Kidney tubule cell (primary cell): ENCODE measurements around the gene TMPRSS11D.

Source experiments
- DNase-seq: peaks from one replicate; pipeline ENCODE4 v3.0.0-alpha.2; 2018; ENCODE audit warnings: low spot score

TMPRSS11D gene, protein sequence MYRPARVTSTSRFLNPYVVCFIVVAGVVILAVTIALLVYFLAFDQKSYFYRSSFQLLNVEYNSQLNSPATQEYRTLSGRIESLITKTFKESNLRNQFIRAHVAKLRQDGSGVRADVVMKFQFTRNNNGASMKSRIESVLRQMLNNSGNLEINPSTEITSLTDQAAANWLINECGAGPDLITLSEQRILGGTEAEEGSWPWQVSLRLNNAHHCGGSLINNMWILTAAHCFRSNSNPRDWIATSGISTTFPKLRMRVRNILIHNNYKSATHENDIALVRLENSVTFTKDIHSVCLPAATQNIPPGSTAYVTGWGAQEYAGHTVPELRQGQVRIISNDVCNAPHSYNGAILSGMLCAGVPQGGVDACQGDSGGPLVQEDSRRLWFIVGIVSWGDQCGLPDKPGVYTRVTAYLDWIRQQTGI

DNA sequence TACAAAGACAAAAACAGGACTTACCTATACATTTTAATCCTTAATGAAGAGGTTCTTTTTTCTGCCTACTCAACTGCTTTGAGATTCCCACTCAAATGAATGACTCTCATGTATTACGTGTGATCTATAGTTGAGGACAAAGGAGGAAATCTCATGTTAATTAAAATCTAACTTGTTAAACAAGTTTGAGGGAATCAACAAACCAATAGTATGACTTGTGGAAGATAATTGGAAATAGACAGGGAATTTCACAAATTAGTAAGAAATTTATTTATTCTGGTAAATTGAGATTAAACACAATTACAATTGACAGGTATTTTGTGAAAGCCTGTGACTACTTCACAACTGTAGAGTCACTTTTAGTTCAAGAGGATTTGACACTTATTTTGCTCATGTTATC is at the start of gene TMPRSS11D:
TSS of gene TMPRSS11D (minus strand) at position 101 of the 400 bp plus-strand sequence. CDS start at position 32, 69 bp downstream.
- no peak for DNase-seq

DNA sequence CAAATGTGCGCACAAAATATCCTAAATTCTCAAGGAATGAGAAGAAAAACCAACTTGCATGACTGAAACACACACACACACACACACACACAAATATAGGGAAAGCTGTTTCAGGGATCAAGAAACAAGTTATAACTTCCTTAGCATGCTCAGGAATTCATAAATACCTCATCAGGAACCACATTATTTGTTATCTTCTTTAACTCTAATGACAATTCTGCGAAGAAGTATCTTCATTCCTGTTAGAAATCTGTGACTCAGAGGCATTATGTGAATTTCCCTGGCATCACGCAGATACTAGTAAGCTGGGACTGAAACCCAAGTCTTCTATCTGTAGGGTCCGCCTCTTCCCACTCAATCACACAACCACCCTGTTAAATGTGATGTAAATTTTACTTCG is 49.2 kb upstream of the TMPRSS11D start:
- DNase-seq, result no peak

DNA sequence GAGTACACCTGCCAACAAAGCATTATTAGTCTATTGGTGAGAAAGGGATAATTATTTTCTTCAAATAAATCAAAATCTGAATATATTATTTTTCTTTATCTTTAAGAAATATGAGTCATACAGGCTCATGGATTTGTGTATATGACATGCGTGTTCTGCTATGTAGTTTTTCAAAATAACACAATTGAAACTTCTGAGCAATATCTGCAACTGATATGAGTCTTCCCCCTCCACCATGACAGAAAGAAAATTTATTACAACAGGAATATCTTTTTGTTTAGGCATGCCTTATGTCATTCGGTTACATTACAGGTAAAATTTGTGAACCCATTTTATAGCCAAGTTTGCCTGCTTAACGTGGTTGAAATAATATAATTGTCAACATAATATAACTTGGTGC is 47.5 kb upstream of the TMPRSS11D start:
- no peak for DNase-seq

DNA sequence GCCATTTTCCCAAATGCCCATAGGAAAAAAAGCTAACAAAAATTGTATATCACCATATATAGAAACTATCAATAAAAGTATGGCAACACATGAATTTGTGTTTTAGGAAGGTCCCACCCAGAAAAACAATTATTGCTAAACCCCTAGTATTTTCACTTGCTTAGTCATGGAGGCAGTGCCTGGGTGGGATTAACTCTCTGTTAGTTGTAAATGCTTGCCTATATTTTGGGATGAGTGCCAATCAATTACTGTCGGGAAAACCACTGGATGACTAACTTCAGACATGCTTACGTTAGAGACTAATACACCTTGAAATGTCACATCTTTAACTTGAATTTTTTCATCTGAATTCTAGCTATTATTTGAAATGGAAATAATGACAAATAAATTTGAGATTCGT is 45.6 kb upstream of the TMPRSS11D start:
- peak; percentile 71 for DNase-seq

DNA sequence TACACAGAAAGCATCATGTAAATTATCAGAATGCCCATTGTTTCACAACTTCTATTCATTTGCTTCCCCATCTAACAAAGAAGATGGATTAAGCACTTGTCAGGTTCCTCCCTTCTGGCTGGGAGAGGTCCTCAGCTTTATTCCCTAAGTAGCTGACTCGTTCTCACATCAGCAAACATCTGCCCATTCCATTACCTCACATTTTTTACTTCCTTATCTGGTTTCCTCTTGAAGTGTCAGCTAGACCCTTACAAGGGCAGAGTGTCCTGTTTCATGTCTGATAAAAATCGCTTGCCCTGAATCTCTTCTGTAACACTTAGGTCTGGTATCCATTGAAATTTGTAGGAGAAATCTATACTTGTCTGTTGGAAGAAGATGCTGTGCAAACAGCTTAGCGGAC is 44.7 kb upstream of the TMPRSS11D start:
- DNase-seq, result peak; percentile 64

DNA sequence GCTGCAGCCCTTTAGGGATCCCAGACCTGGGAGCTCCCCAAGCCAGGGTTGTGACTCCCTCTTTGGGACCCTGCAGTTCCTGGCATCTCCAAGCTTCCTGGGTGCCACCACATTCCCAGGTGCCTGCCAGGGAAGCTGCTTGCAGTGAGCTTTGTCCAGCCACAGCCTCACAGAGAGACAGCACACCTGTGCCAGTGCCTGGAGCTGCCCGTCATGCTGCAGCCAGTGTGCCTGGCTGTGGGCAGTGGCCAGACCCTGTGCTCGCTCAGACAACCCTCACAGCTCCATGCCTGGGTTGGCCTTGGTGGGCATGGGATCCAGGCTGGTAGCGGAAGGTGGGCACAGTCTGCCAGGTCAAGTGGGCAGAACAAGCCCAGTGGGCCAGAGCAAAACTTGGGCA is 43.4 kb upstream of the TMPRSS11D start:
- DNase-seq, result no peak

DNA sequence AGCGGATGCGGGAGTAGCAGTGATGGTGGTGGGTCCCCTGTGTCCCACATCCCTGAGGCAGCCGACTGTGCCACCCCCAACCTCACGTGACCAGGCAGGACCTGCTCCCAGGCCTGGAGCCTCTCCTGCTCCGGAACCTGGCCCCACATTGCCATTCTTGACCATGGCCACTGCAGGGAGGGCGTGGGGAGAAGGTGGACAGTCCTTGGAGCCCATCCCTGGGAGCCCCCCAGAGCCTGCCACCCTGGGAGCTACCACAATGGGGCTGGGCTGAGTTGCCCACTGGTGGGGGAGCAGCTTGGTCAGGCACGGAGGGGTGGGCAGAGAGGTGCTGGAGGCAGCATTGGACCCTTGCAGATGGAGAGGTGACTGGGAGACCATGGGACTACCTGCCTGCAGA is 42.7 kb upstream of the TMPRSS11D start:
- no peak for DNase-seq

DNA sequence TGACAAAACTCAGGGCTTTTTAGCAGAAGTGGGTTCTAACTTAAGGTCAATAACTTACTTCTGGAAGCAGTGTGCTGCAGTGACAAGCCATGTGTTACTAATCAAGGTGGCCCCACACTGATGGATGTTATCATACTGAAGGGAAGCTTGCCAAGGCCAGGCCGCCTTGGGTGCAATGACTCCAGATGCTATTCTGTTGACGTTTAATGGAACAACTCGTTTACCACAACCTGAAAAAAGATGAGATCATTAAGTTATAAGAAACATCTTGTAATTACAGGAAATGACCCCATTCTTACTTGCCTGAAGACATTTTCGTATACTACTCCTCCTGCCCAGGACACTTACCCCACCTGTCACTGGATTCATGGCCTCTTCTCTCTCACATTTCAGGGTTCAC is 38.9 kb upstream of the TMPRSS11D start:
- DNase-seq, result peak; percentile 37

DNA sequence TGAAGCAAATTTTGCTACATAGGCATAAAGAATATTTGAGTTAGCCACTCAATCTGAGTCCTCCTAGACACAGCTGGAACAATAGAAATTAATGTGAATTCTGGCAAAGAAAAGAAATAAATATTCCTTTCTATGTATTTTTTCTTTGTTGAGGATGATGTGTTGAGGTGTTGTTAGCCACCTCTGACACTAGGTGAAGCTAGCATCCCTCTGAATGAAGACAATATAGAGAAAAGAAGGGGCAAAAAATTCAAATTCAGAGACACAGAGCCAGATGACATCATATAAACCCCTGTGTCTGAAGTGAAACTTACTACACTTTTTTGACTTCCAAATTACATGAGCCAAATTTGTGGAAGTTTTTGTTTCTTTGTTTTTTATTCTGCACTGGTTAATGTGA is 34.6 kb upstream of the TMPRSS11D start:
- DNase-seq, result no peak

DNA sequence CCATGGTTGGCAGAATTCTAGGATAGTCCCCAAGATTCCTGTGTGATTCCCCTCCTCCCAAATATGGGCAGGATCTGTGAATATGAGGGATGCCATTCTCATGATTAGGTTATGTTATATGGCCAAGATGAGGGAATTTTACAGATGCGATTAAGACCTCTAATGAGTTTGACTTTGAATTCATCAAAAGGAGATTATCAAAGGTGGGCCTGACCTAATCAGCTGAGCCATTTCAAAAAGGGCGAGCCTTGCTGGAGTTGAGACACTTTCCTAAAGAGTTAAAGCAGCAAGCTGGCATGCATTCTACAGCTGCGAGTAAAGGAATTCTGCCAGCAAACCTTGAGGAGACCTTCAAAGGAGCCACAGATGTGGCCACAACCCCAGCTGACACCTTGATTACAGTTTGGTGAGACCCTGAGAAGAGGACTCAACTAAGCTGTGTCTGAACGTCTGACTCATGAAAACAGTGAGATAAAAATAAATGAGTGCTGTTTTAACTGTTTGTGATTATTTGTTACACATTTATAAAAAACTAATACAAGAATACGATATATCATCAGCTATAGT is 31.7 kb upstream of the TMPRSS11D start:
- no peak for DNase-seq

DNA sequence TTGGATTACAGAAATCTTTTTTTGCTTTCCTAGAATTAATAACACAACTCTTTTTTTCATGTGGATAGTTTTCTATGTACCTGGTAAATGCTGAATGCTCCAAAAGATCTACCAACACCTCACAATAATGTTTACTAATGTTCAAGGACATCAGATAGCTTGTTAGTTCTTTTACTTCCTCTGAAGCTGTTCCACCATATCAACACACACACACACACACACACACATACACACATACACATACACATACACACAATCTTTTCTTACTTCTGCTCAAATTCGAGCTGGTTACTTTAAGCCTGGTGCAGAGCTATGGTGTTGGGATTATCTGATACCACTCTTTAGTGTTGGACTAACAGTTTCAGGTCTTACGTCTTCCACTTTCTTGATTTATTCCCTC is 28.3 kb upstream of the TMPRSS11D start:
- DNase-seq, result no peak

DNA sequence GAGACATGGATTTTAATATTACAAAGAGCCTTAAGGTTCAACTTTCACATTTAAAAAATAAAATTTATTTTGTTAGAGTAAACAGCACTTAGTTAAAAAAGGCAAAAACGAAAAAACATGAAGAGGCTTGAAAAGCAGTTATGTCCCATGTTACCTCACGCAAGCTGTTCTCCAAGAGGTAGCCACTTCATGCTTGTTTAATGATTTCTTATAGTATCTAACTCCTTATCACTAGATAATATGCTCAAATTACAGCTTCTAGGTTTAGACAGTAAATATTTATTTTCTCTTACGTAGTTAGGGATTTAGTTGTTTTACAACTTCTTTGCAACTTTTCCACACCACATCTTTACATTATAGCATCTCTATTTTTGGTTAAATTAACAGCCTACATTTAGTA is 27.8 kb upstream of the TMPRSS11D start:
- DNase-seq, result no peak

DNA sequence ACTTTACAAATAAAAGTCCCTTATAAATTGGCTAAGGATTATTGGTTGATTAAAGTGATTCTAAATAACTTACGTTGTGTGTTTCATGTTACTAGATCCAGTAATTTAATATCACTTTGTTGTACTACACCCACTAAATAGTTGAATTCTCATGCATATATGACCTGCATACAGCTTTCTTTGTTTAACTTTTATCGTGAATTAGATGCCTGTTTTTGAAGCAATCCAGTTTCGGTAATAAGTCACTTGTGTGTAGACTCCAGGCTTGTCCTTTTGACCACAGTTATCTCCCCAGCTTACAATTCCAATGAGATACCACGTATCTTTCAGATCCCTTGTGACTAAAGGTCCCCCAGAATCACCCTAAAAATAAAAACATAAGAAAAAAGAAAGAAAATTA is 27.3 kb upstream of the TMPRSS11D start:
- no peak for DNase-seq

DNA sequence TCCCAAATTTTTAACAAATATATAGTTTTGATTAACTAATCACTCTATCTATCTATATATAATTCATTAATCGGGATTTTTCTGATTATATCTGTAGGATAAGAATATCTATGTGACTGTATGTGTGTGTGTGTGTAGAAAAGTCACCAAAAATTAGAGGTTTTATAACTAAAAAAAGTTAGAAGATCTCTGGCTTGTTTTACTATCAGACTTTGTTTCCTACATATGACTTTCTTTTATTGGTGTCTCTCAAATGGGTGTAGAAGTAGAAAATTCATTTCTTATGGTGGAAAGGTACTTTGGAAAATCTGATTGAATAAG is 26.7 kb upstream of the TMPRSS11D start:
- no peak for DNase-seq

DNA sequence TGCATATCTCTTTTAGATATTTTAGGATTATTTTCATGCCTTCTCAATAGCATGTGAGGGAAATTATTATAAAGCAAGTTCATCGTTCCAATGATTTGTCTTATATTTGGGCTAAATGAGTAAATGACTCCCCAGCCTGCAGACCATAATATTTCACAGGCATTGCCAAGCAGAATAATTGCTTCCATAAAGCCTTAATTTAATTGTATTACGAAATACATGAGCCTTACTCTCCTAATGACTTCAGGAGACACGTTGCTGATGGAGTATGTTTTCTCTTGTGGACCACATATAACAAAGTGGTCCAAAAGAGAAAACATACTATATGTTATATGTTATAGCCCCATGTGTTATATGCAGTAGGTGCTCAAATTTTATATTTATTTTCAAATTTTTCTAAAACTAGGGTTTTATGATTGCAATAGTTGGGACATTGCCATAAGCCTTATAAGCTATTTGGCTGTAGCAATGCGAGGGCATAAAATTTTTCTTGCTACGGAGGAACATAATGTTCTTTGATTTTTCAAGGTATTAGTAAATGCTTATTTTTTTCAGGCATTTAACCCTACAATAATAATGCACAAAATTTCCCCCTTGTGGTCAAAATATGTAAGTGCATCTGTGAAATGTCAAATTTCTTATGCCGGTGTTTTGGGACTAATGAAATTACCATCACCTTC is 26.2 kb upstream of the TMPRSS11D start:
- peak; percentile 31 for DNase-seq

DNA sequence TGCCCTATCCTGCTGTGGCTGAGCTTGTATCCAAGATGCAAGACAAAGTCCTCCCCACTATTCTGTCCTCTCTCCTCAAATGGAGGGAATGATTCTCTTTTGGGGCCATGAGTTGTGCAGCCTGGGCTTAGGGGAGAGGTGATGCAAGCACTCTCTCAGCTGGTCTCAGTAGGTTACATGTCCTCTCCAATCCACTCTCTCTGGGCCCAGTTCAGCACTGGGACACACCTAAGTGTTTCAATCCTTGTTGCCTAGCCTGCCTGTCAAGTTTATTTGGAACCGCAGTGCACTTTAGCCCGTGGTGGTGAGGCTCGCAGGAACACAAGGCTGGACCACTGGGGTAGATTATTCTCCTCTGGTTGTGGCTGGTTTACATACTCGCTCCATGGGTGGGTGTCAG is 23.8 kb upstream of the TMPRSS11D start:
- DNase-seq, result no peak

DNA sequence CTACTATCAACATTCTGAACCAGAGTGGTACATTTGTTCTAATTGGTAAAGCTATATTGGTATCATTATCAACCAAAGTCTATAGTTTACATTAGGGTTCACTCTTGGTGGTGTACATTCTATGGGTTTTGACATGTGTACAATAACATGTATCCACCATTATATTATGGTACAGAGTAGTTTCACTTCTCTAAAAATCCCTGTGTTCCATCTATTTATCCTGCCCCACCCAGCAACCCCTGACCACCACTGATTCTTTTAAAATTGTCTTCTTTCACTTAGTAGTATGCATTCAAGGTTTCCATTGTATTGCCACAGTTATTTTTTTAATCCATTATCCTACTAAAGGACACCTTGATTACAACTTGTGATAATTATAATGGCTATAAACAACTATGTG is 15.3 kb upstream of the TMPRSS11D start:
- DNase-seq, result no peak

DNA sequence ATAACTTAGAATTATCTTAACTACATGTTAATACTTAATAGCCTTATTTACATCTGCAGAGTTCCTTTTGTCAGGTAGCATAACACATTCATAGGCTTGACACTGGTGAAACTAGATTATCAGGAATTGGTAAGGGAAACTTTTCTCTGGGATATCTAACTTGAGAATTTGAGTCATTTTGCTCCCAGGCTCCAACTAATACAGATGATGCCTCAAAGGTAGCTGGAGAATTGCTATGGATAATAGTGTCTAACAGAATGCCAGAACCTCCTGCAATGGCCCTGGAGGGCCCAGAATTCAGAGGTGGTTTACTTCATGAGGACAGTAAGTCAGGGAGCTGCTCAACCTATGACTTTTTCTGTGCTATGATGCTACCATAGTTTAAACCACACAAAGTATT is 13.9 kb upstream of the TMPRSS11D start:
- no peak for DNase-seq

DNA sequence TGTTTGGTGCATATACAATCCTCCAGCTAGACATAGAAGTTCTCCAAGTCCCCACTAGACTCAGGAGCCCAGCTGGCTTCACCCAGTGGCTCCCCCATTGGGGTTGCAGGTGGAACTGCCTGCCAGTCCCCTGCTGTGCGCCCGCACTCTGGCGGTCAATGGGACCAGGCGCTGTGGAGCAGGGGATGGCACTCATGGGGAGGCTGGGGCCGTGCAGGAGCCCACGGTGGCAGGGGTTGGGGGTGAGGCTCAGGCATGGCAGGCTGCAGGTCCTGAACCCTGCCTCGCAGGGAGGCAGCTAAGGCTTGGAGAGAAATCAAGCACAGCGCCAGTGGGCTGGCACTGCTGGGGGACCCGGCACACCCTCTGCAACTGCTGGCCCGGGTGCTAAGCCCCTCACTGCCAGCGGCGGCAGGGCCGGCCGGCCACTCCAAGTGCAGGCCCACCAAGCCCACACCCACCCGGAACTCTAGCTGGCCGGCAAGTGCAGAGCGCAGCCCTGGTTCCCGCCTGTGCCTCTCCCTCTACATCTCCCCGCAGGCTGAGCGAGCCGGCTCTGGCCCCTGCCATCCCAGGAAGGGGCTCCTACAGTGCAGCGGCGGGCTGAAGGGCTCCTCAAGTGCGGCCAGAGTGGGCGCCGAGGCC is 12.7 kb upstream of the TMPRSS11D start:
- DNase-seq, result no peak

DNA sequence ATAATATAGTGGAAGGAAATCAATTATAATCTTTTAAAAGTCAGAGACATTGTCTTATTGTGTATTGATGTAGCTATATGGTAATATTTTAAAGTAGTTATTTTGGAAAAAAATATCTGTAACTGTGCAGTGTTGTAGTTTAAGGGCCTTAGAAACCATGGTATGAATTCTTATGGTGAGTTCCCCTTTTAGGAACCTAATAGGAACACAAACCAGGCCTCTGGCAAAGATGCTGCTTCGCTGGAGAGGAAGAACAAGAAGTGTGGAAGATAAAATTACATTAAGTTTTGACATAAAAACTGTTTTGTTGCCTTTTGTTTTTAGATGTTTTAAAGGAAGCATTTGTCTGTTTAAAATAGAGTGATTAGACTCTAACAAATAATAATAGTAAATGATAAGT is 10.9 kb upstream of the TMPRSS11D start:
- DNase-seq, result no peak

DNA sequence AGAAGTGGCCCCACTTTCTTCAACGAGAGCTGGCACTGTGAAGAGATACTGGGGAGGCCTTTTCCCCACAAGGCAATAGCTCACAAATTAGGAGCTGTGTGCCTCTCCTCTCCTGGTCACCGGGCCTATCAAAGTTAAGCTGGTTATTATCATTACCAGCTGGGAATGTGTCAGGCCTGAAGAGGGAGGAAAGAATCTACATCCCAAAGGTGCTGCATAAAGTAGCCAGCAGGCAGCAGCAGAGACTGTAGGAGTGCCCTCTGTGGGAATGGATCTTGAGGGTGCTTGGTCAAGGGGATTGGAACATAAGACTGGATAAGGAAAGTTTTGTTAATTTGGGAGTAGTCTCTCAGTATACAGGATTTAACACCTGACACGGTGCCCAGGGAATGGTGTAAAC is 9.1 kb upstream of the TMPRSS11D start:
- no peak for DNase-seq

DNA sequence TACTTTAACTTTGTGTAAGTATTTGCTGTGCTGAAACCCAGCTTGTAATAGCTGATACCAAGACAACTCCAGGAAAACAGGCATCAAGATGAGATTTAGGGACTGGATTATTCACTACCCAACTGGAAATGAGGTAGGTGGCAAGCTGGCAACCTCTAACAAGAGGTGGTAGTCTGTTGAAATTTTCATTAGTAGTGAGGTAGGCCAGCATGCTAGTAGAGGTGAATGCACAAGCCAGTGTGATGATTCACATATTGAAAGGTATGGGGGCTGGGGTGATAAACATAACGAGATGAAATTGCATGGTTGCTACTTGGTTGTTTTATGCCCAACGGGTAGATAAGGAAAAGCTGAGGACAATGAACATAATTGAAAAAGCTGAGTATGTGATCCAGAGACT is 8.5 kb upstream of the TMPRSS11D start:
- no peak for DNase-seq

DNA sequence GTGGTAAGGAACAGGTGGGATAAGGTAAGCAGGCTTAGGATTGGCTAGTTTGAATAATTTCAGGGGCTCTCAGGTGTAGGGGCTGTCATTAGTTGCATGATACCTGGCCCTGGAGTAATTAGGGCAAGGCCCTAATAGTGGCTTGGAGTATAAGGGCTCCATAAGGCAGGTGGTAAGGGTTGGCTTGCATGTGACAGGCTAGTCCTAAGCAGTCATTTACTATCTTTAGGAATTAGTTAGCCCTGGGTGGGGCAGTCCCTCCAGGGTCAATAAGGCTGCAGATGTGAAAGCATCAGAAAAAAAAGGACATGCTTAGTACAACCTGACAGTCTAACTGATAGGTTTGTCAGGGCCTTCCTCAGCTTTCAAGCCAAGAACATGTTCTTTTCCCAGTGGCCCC is 7.8 kb upstream of the TMPRSS11D start:
- no peak for DNase-seq
